ENCODE results near the gene C16orf92. TPM values are rescaled to one million over a fixed set of nuclear protein-coding genes. Genes with fewer than 3 reads are reported as not detected.

The C16orf92 gene
- total RNA-seq, 1 donor from 2014 or later: not detected

DNA sequence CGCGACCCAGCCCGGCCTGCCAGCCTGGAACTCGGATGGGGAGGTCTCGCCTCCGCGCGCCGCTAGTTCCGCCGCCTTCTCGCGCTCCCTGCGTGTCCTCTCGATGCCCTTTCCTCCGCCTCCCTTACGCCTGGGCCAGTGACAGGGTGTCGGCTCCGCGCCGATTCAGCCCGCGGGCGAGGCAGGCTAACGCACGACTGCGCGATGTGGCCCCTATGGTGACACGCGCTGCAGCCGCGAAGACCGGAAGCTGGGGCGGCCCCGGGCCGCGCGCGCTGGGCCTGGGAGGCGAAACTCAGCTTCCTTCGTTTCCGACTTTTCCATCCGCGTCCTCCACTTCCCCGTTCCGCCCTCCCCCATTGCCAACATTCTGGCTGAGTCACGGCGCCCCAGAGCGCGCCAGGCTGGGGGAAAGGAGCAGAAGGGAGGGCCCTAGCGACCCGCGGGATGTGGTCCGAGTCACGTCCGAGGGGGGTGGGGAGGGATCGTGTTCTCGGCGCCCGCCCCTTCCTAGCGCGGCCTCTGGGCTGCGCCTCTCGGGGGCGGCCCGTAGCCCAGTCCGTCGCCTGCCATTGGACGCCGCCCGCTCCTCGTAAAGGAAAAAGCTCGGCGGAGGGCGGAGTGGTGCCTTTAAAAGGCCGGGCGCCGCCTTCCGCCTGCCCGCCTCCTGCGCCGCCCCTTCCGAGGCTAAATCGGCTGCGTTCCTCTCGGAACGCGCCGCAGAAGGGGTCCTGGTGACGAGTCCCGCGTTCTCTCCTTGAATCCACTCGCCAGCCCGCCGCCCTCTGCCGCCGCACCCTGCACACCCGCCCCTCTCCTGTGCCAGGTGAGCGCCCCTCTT, 42.3 kb downstream of the C16orf92 start, which contains the start of gene ALDOA:
Gene ALDOA (plus strand): TSS at position 659 of the 841 bp plus-strand sequence. CDS start 1,138 bp downstream, outside the sequence.
- intact Hi-C loops (cut with micrococcal nuclease): loop anchor here (1.0 to 10.0 kb wide), 8 partner anchors 10 to 589 kb away; partner anchors contain the start of genes FBRS, INO80E, MAPK3 and PPP4C
- DNase-seq (peak; percentile 91), ATAC-seq (ENCODE audit: low read depth) (peak; percentile 86)
- ChIA-PET CTCF (interaction anchor here (0.5 to 2.9 kb wide), 4 partner anchors 10 to 333 kb away, joined by 3 to 24 read pairs (median 6); partner anchors contain the start of genes TBX6 and TLCD3B), POLR2A (interaction anchor here (0.6 to 4.8 kb wide), 37 partner anchors 10 to 1081 kb away, joined by 3 to 116 read pairs (median 6); partner anchors contain the start of genes CORO1A, DCTPP1, FBRS and HIRIP3)
- Mint-ChIP-seq H3K4me3 (peak within 1 kb of the TSS; percentile 99), H3K36me3 (ENCODE audit: low read depth) (peaks cover 39% of the 10 kb centered on the region), H3K27me3 (no peaks in the 10 kb centered on the region), H3K9me3 (no peaks in the 10 kb centered on the region), H3K4me1 (peaks cover 35% of the 10 kb centered on the region), H3K27ac (peak within 1 kb of the TSS; percentile 99)
- TF ChIP-seq, protein P1, sequence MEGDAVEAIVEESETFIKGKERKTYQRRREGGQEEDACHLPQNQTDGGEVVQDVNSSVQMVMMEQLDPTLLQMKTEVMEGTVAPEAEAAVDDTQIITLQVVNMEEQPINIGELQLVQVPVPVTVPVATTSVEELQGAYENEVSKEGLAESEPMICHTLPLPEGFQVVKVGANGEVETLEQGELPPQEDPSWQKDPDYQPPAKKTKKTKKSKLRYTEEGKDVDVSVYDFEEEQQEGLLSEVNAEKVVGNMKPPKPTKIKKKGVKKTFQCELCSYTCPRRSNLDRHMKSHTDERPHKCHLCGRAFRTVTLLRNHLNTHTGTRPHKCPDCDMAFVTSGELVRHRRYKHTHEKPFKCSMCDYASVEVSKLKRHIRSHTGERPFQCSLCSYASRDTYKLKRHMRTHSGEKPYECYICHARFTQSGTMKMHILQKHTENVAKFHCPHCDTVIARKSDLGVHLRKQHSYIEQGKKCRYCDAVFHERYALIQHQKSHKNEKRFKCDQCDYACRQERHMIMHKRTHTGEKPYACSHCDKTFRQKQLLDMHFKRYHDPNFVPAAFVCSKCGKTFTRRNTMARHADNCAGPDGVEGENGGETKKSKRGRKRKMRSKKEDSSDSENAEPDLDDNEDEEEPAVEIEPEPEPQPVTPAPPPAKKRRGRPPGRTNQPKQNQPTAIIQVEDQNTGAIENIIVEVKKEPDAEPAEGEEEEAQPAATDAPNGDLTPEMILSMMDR (IDR thresholded peaks at IDR 0.05): no peak

DNA sequence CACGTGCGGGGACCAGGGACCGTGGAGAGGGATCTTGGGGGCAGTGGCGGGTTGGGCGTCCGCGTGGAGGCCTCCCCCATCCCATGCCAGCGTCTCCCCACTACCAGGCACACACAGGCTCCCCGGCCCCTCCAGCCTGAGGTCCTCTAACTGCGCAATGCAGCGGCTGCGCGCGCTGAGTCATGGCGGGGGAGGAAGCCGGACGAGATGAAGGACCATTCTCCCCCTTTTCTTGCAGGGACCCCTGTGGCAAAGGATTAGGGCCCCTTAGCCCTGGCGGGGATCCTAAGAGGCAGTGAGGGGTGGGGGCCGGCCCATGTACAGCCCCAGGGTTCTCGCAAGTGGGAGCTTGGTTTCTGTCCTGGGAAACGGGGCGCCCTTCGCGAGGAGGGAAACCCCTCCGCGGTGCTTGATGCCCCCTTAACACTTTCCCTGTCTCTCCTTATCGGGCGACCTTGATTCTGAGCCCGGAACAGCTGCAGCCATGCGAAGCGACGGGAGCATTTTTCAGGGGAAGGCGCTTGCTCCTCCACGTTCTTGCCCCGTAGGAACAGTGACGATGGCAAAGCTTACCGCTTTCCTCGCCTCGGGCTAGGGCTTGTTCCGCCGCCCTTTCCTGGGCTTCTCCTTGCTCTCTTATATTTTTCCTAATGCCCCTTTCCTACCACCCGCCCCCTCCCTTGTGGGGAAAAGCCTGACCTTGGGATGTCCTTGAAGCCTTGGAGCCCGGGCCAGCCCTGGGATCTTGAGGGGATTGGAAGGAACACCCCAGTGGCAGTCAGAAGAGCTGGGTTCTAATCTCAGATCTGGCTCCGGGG, 43.2 kb downstream of the C16orf92 start:
- no peak for ATAC-seq (ENCODE audit: low read depth)
- POLR2A ChIA-PET: interaction anchor here (0.6 to 4.8 kb wide), 36 partner anchors 9 to 1243 kb away, joined by 3 to 116 read pairs (median 6); partner anchors contain the start of genes ATXN2L, CORO1A, FBRS and HIRIP3
- intact Hi-C loops (cut with micrococcal nuclease): loop anchor here (1.0 to 10.0 kb wide), 8 partner anchors 9 to 589 kb away; partner anchors contain the start of genes FBRS, INO80E, MAPK3 and PPP4C
- Mint-ChIP-seq H3K4me1 (peaks cover 35% of the 10 kb centered on the region), H3K9me3 (no peaks in the 10 kb centered on the region), H3K36me3 (ENCODE audit: low read depth) (peaks cover 46% of the 10 kb centered on the region), H3K27me3 (no peaks in the 10 kb centered on the region), H3K4me3 (peak overlapping the region; percentile 99), H3K27ac (peak overlapping the region; percentile 99)
- TF ChIP-seq, protein P1 (IDR thresholded peaks at IDR 0.05): no peak
- CTCF ChIA-PET: interaction anchor here (2.2 to 2.9 kb wide), 2 partner anchors 26 to 35 kb away, joined by 8 to 24 read pairs; partner anchors contain the start of genes TBX6 and TLCD3B
- no peak for DNase-seq

DNA sequence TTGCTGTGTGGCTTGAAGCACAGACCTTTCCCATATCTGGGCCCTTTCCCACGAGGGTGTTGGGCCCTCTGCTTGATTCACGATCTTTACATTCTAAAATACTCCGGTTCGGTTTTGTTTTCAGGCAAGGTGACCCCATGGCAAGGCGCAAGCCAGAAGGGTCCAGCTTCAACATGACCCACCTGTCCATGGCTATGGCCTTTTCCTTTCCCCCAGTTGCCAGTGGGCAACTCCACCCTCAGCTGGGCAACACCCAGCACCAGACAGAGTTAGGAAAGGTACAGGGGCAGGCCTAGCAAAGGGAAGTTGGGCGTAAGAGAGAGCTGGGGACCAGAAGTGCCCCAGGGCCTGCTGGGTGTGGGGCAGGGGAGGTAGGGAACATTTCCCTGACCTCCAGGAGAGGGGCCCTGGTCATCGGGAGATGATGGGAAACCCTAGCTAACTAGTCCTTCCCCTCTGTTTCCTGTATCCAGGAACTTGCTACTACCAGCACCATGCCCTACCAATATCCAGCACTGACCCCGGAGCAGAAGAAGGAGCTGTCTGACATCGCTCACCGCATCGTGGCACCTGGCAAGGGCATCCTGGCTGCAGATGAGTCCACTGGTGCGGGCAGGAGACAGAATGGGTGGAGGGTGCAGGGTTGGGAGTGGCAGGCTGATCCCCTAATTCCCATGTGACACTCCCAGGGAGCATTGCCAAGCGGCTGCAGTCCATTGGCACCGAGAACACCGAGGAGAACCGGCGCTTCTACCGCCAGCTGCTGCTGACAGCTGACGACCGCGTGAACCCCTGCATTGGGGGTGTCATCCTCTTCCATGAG, 44.0 kb downstream of the C16orf92 start:
- Mint-ChIP-seq H3K4me1 (peaks cover 35% of the 10 kb centered on the region), H3K36me3 (ENCODE audit: low read depth) (peaks cover 54% of the 10 kb centered on the region)

DNA sequence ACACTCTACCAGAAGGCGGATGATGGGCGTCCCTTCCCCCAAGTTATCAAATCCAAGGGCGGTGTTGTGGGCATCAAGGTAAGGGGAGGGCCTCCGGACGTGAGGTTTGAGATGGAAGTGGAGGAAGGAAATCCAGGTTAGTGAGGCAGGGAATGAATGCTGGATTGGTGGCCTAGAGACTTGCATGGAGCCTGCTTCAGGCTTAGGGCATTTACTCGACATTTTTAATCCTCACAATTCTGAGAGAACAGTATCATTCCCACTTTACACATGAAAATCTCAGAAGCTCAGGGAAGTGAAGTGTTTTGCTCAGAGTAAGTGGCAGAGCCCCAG, 44.6 kb downstream of the C16orf92 start:
- ATAC-seq (ENCODE audit: low read depth): no peak

More for the DNA sequence above, 44.0 kb downstream of the C16orf92 start:
- TF ChIP-seq, protein P1 (IDR thresholded peaks at IDR 0.05): no peak
- ChIA-PET CTCF (interaction anchor here (0.7 to 2.9 kb wide), 2 partner anchors 26 to 334 kb away, joined by 3 to 24 read pairs; partner anchors contain the start of gene TBX6), POLR2A (interaction anchor here (0.6 to 4.8 kb wide), 8 partner anchors 8 to 1244 kb away, joined by 4 to 116 read pairs (median 10); partner anchors contain the start of genes ATXN2L, CORO1A, PPP4C and TAOK2)
- no peaks in the 10 kb centered on the region for H3K27me3 Mint-ChIP-seq
- no peaks in the 10 kb centered on the region for H3K9me3 Mint-ChIP-seq
- H3K27ac Mint-ChIP-seq: peak overlapping the region; percentile 99
- H3K4me3 Mint-ChIP-seq: peak overlapping the region; percentile 99
- DNase-seq (no peak), ATAC-seq (ENCODE audit: low read depth) (no peak)
- intact Hi-C loops (cut with micrococcal nuclease): loop anchor here (10.0 kb wide), 2 partner anchors 338 to 588 kb away; partner anchors contain the start of genes FBRS, PRR14 and ZNF771

More for the DNA sequence above, 44.6 kb downstream of the C16orf92 start:
- ChIA-PET CTCF (interaction anchor here (0.7 kb wide), 1 partner anchor 333 kb away, joined by 3 read pairs; no protein-coding TSS in a partner anchor), POLR2A (interaction anchor here (3.5 to 4.8 kb wide), 2 partner anchors 8 to 117 kb away, joined by 75 to 89 read pairs; partner anchors contain the start of genes CORO1A and PPP4C)
- Mint-ChIP-seq H3K27ac (peak overlapping the region; percentile 24), H3K4me3 (no peak overlapping the region), H3K9me3 (no peaks in the 10 kb centered on the region), H3K36me3 (ENCODE audit: low read depth) (peaks cover 57% of the 10 kb centered on the region), H3K27me3 (no peaks in the 10 kb centered on the region), H3K4me1 (peaks cover 35% of the 10 kb centered on the region)
- TF ChIP-seq, protein P1 (IDR thresholded peaks at IDR 0.05): no peak
- no peak for DNase-seq
- intact Hi-C loops (cut with micrococcal nuclease): loop anchor here (10.0 kb wide), 2 partner anchors 337 to 587 kb away; partner anchors contain the start of genes FBRS, PRR14 and ZNF771

Data from activated B cell treated with CpG ODN at 0.5 μM for 24 hours (primary cell).